CD4-positive, alpha-beta T cell treated with Interferon gamma for 1 hour (primary cell): ENCODE data around the gene S100PBP.
"Not testable (repeated sequence)": the region's sequence is repeated elsewhere in the genome, so short reads cannot be mapped to it uniquely, and the experiment has no call there.

Experiments used
- DNase-seq: peaks from one replicate; pipeline ENCODE4 v3.0.0-alpha.2; 2020

The S100PBP gene

DNA sequence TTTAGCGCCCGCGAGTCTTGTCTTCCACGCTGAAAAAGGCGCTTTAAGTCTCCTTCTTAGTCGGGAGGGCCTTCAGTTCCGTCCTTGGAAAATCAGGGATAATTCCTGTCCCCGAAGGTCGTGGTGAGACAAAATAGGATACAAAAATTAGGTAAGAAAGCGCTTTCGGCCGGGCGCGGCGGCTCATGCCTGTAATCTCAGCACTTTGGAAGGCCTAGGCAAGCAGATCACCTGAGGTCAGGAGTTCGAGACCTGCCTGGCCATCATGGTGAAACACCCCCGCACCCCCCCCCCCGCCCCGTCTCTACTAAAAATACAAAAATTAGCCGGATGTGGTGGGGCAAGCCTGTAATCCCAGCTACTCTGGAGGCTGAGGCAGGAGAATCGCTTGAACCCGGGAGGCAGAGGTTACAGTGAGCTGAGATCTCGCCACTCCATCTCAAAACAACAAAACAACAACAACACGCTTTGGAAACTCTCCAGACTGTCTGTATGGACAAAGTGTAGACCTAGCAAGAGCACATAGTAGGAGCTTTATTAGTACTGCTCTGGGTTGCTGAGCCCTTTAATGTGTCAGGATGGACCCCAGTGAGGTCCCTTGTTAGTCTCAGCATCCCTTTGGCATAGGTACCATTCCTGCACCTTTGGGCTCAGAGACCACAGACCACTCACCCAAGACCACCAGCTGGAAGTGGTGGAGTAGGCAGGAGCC is 84.5 kb downstream of the S100PBP start:
- DNase-seq, result no peak

DNA sequence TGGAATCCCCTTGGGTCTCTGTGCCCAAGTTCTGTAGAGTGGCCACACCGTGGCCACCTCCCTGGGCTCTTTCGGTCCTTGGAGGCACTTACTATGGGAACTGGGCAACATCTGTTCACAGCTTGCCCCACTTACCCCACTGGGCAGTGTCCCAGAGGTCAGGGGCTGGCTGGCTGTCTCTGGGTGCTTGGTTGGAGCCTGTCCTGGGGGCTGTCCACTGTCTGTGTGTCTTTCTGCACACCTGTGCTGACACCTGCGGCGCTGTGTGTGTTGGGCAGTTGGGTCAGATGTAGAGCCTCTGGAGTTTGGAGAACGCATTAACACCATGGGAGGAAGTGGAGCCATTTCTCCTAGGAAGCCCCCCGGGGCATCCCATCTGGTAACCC is 85.1 kb downstream of the S100PBP start:
- DNase-seq, result no peak

DNA sequence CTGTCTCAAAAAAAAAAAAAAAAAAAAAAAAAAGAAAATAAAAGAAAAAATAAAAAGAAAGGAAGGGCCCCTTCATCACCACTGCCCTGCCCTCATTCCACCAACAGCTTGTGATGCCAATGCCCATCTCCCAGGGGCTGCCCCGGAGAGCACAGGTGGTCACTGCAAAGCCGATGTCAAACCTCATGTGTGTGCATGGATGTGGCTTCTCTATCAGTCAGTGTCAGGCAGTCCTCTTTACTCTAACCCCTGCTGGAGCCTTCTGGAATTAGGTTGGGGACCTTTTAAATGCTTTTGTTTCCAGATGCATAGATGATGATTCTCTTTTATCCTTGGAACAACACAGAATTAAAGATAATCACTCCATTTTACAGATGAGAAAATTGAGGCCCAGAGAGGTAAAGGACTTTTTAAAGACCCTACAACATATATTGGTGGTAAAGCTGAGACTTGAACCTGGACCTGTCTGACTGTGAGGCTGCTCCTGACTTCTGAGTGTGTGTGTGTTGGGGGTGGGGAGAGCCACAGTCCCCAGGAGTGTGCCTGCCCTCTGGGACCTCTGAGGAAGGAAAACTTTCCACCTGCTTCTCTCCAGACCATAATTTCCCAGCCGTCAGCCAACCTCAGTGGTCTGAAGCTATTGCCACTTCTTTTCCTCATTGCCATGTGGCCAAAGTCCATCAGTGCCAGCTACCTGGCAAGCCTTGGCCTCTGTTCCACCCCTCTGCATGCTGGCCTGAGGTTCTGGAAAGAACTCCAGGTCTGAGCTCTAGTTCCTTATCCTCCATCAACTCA is 86.7 kb downstream of the S100PBP start:
- DNase-seq, result no peak

DNA sequence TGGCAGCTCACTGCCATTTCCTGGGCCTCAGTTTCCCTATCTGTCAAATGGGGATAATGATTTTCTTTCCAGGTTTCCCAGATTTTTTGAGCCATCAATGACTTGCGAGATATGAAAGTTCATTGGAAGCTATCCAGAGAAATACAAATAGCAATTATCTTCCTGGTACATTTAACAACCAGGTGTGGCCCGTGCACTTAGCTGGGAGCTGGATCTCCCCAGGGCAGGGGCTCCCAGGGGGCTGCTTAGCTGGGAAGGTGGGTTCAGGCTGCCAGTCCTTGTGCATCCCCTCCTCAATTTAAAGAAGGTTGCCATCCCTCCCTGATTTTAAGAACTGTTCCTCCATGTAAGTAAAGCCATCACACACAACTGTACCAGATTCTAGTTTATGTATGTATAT is 87.3 kb downstream of the S100PBP start:
- DNase-seq, result no peak

DNA sequence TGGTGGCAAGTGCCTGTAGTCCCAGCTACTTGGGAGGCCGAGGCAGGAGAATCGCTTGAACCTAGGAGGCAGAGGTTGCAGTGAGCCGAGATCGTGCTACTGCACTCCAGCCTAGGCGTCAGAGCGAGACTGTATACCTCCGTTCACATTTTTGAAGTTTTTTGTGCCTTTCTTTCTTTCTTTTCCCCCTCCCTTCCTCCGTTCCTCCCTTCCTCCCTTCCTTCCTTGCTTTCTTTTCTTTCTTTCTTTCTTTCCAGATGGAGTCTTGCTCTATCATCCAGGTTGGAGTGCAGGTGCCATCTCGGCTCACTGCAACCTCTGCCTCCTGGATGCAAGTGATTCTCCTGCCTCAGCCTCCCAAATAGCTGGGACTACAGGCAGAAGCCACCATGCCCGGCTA is 88.1 kb downstream of the S100PBP start:
- DNase-seq, result not testable (repeated sequence)

DNA sequence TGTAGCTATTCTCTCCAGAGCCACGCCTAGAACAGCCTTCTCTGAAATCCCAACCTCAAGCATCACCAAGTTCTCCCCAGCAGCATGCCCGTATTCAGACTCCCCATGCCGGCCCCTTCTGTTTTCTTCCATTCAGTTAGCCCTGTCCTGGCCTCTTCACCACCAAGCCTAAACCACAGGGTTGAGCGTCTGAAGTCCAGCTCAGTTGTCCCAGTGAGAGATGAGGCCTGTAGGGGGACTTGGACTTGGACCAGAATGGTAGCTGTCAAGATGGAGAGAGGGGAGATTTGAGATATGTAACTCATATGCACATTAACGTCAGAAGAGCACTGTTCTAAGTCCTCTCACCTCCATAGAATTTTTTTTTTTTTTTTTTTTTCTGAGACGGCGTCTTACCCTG is 89.2 kb downstream of the S100PBP start:
- DNase-seq, result no peak

DNA sequence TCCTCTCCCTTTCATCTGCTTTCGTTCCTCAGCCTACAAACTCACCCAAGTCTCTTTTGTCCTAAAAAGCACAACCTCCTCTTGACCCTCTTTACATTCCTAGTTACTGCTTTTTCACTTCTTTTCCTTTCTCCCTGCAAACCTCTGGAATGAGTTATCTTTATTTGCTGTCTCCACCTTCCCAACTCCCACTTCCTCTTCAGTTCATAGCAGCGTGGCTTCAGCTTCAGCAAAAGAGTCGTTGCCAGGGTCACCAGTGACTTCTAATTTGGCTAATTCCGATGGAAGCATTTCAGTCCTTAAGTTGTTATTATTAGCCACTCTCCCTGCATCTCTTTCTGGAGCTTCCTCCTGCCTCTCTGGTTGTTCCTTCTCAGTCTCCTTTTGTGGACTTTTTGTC is 90.0 kb downstream of the S100PBP start:
- no peak for DNase-seq
